OCI-LY3 (cell line): ENCODE data around the gene SAE1.

ENCODE experiments used
- H2AFZ ChIP-seq: fragments of 200-600, 300-600 bp; shearing (Covaris generic); 2 replicates; pipeline ENCODE4 v1.6.0; 2014; ENCODE audit warnings: antibody characterized with exemption, low read depth, low read length
- H3K27ac ChIP-seq: fragments of 200-600, 300-600 bp; sonication (generic); 2 replicates; pipeline ENCODE4 v1.5.1; 2014; ENCODE audit warnings: mild to moderate bottlenecking, low read length, moderate library complexity, mixed read lengths
- H3K27me3 ChIP-seq: fragments of 200-600, 300-600 bp; sonication (generic); 2 replicates; pipeline ENCODE4 v1.6.1; 2014; ENCODE audit warnings: low read depth, low read length, mixed read lengths
- H3K36me3 ChIP-seq: fragments of 200-600, 300-600 bp; sonication (generic); replicated peaks from 2 replicates; pipeline ENCODE3; 2014; ENCODE audit warnings: low read depth, low read length, mixed read lengths
- H3K4me1 ChIP-seq: fragments of 300-600, 200-600 bp; sonication (generic); 2 replicates; pipeline ENCODE4 v1.6.1; 2014; ENCODE audit warnings: low read length, mixed read lengths
- H3K4me2 ChIP-seq: fragments of 200-600, 300-600 bp; sonication (generic); 2 replicates; pipeline ENCODE4 v1.6.1; 2014; ENCODE audit warnings: low read length, mixed read lengths
- H3K4me3 ChIP-seq: fragments of 300-600, 200-600 bp; sonication (generic); 2 replicates; pipeline ENCODE4 v1.5.1; 2014; ENCODE audit warnings: antibody characterized with exemption, mild to moderate bottlenecking, low read length, moderate library complexity
- H3K79me2 ChIP-seq: fragments of 300-600, 200-600 bp; shearing (Covaris generic); 2 replicates; pipeline ENCODE4 v1.6.1; 2014; ENCODE audit warnings: mild to moderate bottlenecking, low read length, mixed read lengths
- H3K9ac ChIP-seq: fragments of 300-600, 200-600 bp; shearing (Covaris generic); 2 replicates; pipeline ENCODE4 v1.6.0; 2014; ENCODE audit warnings: mild to moderate bottlenecking, low read length, moderate library complexity
- H3K9me3 ChIP-seq: fragments of 200-600, 300-600 bp; shearing (Covaris generic); 2 replicates; pipeline ENCODE4 v1.6.1; 2014; ENCODE audit warnings: low read length, mixed read lengths; ENCODE audit not compliant: insufficient read depth
- H4K20me1 ChIP-seq: fragments of 200-600, 300-600 bp; sonication (generic); 2 replicates; pipeline ENCODE4 v1.6.1; 2016; ENCODE audit warnings: low read length, mixed read lengths; ENCODE audit not compliant: insufficient read depth
- CTCF ChIP-seq: fragments of 200-600, 300-600 bp; sonication (generic); IDR thresholded peaks from 2 replicates; pipeline ENCODE4 v1.5.1; 2014; ENCODE audit warnings: antibody characterized with exemption, low read length, low read depth
- EZH2phosphoT487 ChIP-seq: fragments of 200-600 bp; shearing (Covaris generic); IDR thresholded peaks from 2 replicates; pipeline ENCODE4 v1.6.1; 2018; ENCODE audit warnings: antibody characterized with exemption, mixed run types, low read depth

SAE1 gene

GRCh38 chr19:47125669-47125938 lies 5.0 kb upstream of the SAE1 start:
- Histone ChIP-seq H3K4me2 (no peak overlapping the region), H3K79me2 (no peaks in the 10 kb centered on the region), H3K9ac (no peak overlapping the region), H3K9me3 (no peaks in the 10 kb centered on the region), H3K27ac (no peak overlapping the region), H3K4me1 (peaks cover 4% of the 10 kb centered on the region), H4K20me1 (no peaks in the 10 kb centered on the region), H2AFZ (no peak overlapping the region), H3K27me3 (no peaks in the 10 kb centered on the region), H3K4me3 (no peak overlapping the region), H3K36me3 (no peaks in the 10 kb centered on the region)
- no peak for TF ChIP-seq EZH2phosphoT487
- no peak for TF ChIP-seq CTCF

- Histone ChIP-seq H4K20me1 (peaks cover 24% of the 10 kb centered on the region), H2AFZ (peak overlapping the region; percentile 97)
These were observed 1.1 kb upstream of the SAE1 start for GRCh38 chr19:47129579-47129978.

GRCh38 chr19:47130120-47130588 lies 481 bp upstream of the SAE1 start:
- H3K9ac ChIP-seq, result no peak overlapping the region
- H3K9me3 ChIP-seq, result no peaks in the 10 kb centered on the region
- peaks cover 28% of the 10 kb centered on the region for H4K20me1 ChIP-seq
- H3K4me1 ChIP-seq, result peaks cover 14% of the 10 kb centered on the region
- peak overlapping the region; percentile 18; the same call in 1 of the 2 replicates for H3K27ac ChIP-seq
- H3K4me2 ChIP-seq, result peak overlapping the region; percentile 47
- no peaks in the 10 kb centered on the region for H3K27me3 ChIP-seq
- peaks cover 45% of the 10 kb centered on the region for H3K79me2 ChIP-seq
- H3K36me3 ChIP-seq, result peaks cover 24% of the 10 kb centered on the region
- TF ChIP-seq CTCF (no peak), EZH2phosphoT487 (no peak)
- peak overlapping the region; percentile 97 for H2AFZ ChIP-seq
- H3K4me3 ChIP-seq, result 0 out of 2 replicates have a peak overlapping the region, but pooled peaks have one; percentile 33

More at GRCh38 chr19:47129579-47129978, 1.1 kb upstream of the SAE1 start:
- H3K4me2 ChIP-seq, result no peak overlapping the region
- peaks cover 21% of the 10 kb centered on the region for H3K36me3 ChIP-seq
- H3K9ac ChIP-seq, result no peak overlapping the region
- peaks cover 14% of the 10 kb centered on the region for H3K4me1 ChIP-seq
- H3K9me3 ChIP-seq, result no peaks in the 10 kb centered on the region
- no peaks in the 10 kb centered on the region for H3K27me3 ChIP-seq
- H3K4me3 ChIP-seq, result no peak overlapping the region
- TF ChIP-seq EZH2phosphoT487, result no peak
- no peak for TF ChIP-seq CTCF
- no peak overlapping the region for H3K27ac ChIP-seq
- peaks cover 40% of the 10 kb centered on the region for H3K79me2 ChIP-seq

- Histone ChIP-seq H3K4me3 (peak overlapping the region; percentile 100), H4K20me1 (peaks cover 49% of the 10 kb centered on the region), H3K79me2 (peaks cover 67% of the 10 kb centered on the region), H3K36me3 (peaks cover 40% of the 10 kb centered on the region), H3K9ac (peak overlapping the region; percentile 98), H3K9me3 (no peaks in the 10 kb centered on the region), H2AFZ (no peak overlapping the region), H3K4me2 (peak overlapping the region; percentile 84), H3K27me3 (no peaks in the 10 kb centered on the region), H3K27ac (0 out of 2 replicates have a peak overlapping the region, but pooled peaks have one; percentile 78), H3K4me1 (peaks cover 14% of the 10 kb centered on the region)
- TF ChIP-seq CTCF (no peak), EZH2phosphoT487 (no peak)
These were observed 1.7 kb downstream of the SAE1 start for GRCh38 chr19:47132194-47132852.
